Gastroesophageal sphincter (tissue), 3 donors: ENCODE measurements around the gene ENOX1.

Experiments used
- POLR2A ChIP-seq, 2 donors: fragments of 450-650 bp; IDR thresholded peaks; one replicate each; pipeline ENCODE4 v1.6.1; 2017; ENCODE audit warnings: antibody characterized with exemption in 2 of 2, mild to moderate bottlenecking in 2 of 2, moderate library complexity in 1 of 2
- TF ChIP-seq, protein P1 (sequence below), 4 experiments: fragments of 200-600 bp in 2 of 4; fragments of 450-650 bp in 2 of 4; sonication (generic) in 1 of 4; IDR thresholded peaks; one replicate each; pipeline ENCODE4 v1.5.1; 2017 to 2019; ENCODE audit warnings: antibody characterized with exemption in 4 of 4, mild to moderate bottlenecking in 2 of 4, moderate library complexity in 2 of 4

DNA sequence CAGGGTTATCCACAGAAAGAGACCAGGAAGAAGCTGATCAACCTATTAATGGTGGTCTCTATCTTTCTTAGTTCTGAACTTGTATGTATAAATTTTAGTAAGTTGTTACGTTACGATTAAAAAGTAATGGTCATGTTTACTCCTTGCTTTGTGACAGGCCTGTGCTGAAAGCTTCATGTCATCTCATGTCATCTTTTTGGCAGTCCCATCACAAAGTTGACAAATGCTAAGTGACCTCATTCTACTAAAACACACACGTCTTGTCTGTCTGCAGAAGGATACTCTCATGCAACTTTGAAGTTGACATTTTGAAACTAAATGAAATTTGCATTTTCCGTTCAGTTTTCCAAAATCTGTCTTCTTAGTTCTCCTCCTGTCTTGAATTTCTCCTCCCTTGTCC, 417.5 kb downstream of the ENOX1 start:
- TF ChIP-seq, protein P1, sequence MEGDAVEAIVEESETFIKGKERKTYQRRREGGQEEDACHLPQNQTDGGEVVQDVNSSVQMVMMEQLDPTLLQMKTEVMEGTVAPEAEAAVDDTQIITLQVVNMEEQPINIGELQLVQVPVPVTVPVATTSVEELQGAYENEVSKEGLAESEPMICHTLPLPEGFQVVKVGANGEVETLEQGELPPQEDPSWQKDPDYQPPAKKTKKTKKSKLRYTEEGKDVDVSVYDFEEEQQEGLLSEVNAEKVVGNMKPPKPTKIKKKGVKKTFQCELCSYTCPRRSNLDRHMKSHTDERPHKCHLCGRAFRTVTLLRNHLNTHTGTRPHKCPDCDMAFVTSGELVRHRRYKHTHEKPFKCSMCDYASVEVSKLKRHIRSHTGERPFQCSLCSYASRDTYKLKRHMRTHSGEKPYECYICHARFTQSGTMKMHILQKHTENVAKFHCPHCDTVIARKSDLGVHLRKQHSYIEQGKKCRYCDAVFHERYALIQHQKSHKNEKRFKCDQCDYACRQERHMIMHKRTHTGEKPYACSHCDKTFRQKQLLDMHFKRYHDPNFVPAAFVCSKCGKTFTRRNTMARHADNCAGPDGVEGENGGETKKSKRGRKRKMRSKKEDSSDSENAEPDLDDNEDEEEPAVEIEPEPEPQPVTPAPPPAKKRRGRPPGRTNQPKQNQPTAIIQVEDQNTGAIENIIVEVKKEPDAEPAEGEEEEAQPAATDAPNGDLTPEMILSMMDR (IDR thresholded peaks at IDR 0.05) = no peak
- TF ChIP-seq POLR2A (IDR thresholded peaks at IDR 0.05) = no peak
